HepG2 (cell line): ENCODE results near the gene CST8. TPM values are rescaled to one million over a fixed set of nuclear protein-coding genes. Genes with fewer than 3 reads are reported as not detected.

ENCODE experiments used
- BRD4 ChIP-seq: sonication (generic); formaldehyde crosslinking; IDR thresholded peaks from 2 replicates; pipeline ENCODE4 v1.4.0; 2020; ENCODE audit warnings: missing genetic modification reagents
- GABPA ChIP-seq, 2 experiments: IDR thresholded peaks; 2 replicates each; pipeline ENCODE4 v1.6.1; 2011 to 2016; ENCODE audit warnings: low read depth in 2 of 2, low read length in 1 of 2, missing biosample characterization in 1 of 2, missing genetic modification characterization in 1 of 2
- HNRNPUL1 ChIP-seq: fragments of 200-400 bp; formaldehyde crosslinking; IDR thresholded peaks from 2 replicates; pipeline ENCODE4 v1.6.1; 2017; ENCODE audit warnings: low read depth, mild to moderate bottlenecking, low read length, moderate library complexity
- MBD4 ChIP-seq: IDR thresholded peaks from 2 replicates; pipeline ENCODE4 v1.6.1; 2012; ENCODE audit warnings: low read length, inconsistent platforms, borderline replicate concordance
- NR2C2 ChIP-seq: sonication (generic); formaldehyde crosslinking; IDR thresholded peaks from 2 replicates; pipeline ENCODE4 v1.4.0; 2020; ENCODE audit warnings: missing genetic modification reagents, mild to moderate bottlenecking, moderate library complexity, borderline replicate concordance
- PAWR ChIP-seq: sonication (generic); formaldehyde crosslinking; IDR thresholded peaks from 2 replicates; pipeline ENCODE4 v1.4.0; 2020; ENCODE audit warnings: missing genetic modification reagents, mild to moderate bottlenecking, borderline replicate concordance
- RELA ChIP-seq: sonication (generic); formaldehyde crosslinking; IDR thresholded peaks from 2 replicates; pipeline ENCODE4 v1.4.0; 2020; ENCODE audit warnings: missing genetic modification reagents
- SPEN ChIP-seq: sonication (generic); formaldehyde crosslinking; IDR thresholded peaks from 2 replicates; pipeline ENCODE4 v1.5.1; 2020; ENCODE audit warnings: low read depth, mild to moderate bottlenecking, missing genetic modification reagents
- TOPORS ChIP-seq: sonication (generic); formaldehyde crosslinking; IDR thresholded peaks from 2 replicates; pipeline ENCODE4 v1.8.0; 2023; ENCODE audit warnings: mild to moderate bottlenecking, missing genetic modification reagents
- TP53 ChIP-seq: sonication (generic); formaldehyde crosslinking; conservative IDR thresholded peaks from 2 replicates; pipeline ENCODE4 v1.4.0; 2020; ENCODE audit warnings: missing genetic modification reagents
- XRCC5 ChIP-seq: fragments of 200-400 bp; formaldehyde crosslinking; optimal IDR thresholded peaks from 2 replicates; pipeline ENCODE3; 2017; ENCODE audit warnings: mild to moderate bottlenecking, low read length
- ZBTB34 ChIP-seq: sonication (generic); formaldehyde crosslinking; IDR thresholded peaks from 2 replicates; pipeline ENCODE4 v1.8.0; 2022; ENCODE audit warnings: mild to moderate bottlenecking, missing genetic modification reagents
- ZFX ChIP-seq: sonication (generic); formaldehyde crosslinking; IDR thresholded peaks from 2 replicates; pipeline ENCODE4 v1.4.0; 2020; ENCODE audit warnings: mild to moderate bottlenecking, low read depth, missing genetic modification reagents, moderate library complexity
- ZNF317 ChIP-seq: sonication (generic); formaldehyde crosslinking; IDR thresholded peaks from 2 replicates; pipeline ENCODE4 v1.5.0; 2020; ENCODE audit warnings: mild to moderate bottlenecking, missing genetic modification reagents
- ZNF329 ChIP-seq: sonication (generic); formaldehyde crosslinking; IDR thresholded peaks from 2 replicates; pipeline ENCODE4 v1.9.0; 2021; ENCODE audit warnings: low read depth, mild to moderate bottlenecking, missing genetic modification reagents
- ZNF383 ChIP-seq: sonication (generic); formaldehyde crosslinking; IDR thresholded peaks from 2 replicates; pipeline ENCODE4 v1.4.0; 2020; ENCODE audit warnings: missing genetic modification reagents, mild to moderate bottlenecking, borderline replicate concordance
- ZNF44 ChIP-seq: sonication (generic); formaldehyde crosslinking; IDR thresholded peaks from 2 replicates; pipeline ENCODE4 v1.5.1; 2020; ENCODE audit warnings: mild to moderate bottlenecking, missing genetic modification reagents
- polyA plus RNA-seq, 8 experiments: library from polyadenylated mRNA; depleted of rRNA in 3 of 8; stranded (reverse) in 7 of 8; unstranded in 1 of 8; fragments of >200 nt; fragmentation: Illumina TruSeq in 4 of 8; extraction: Trizol in 4 of 8; gene quantifications; 2 replicates each; pipeline versions ENCODE4 v1.2.1 to v1.2.3, GENCODE V29; 2011 to 2016; ENCODE audit warnings: low read depth in 4 of 8, missing spikeins in 1 of 8, mixed read lengths in 1 of 8; ENCODE audit not compliant: insufficient read depth in 1 of 8
- total RNA-seq, 5 experiments: library from RNA; depleted of rRNA; stranded (reverse); fragments of >200 nt; fragmentation: Illumina TruSeq; extraction: Trizol; gene quantifications; 2 replicates each; pipeline ENCODE4 v1.2.3, GENCODE V29; 2016; ENCODE audit warnings: low read depth in 1 of 5
- TF ChIP-seq, protein P1 (sequence below): sonication (generic); formaldehyde crosslinking; IDR thresholded peaks from 2 replicates; pipeline ENCODE4 v1.4.0; 2020; ENCODE audit warnings: low read depth, mild to moderate bottlenecking, missing genetic modification reagents
- TF ChIP-seq, protein P2 (sequence below): sonication (generic); formaldehyde crosslinking; IDR thresholded peaks from 2 replicates; pipeline ENCODE4 v1.4.0; 2020; ENCODE audit warnings: low read depth, mild to moderate bottlenecking, missing genetic modification reagents
- TF ChIP-seq, protein P3 (sequence below): IDR thresholded peaks from 2 replicates; pipeline ENCODE4 v1.6.1; 2016; ENCODE audit warnings: missing compliant biosample characterization, missing genetic modification reagents, borderline replicate concordance
- TF ChIP-seq, protein P4 (sequence below): sonication (generic); formaldehyde crosslinking; IDR thresholded peaks from 2 replicates; pipeline ENCODE4 v1.4.0; 2020; ENCODE audit warnings: missing genetic modification reagents, borderline replicate concordance

CST8 gene
- total and polyA plus RNA-seq, 2 of the 13 experiments (the other 11 are each of a cell fraction or from before 2014, with no cell fraction given): not detected

DNA sequence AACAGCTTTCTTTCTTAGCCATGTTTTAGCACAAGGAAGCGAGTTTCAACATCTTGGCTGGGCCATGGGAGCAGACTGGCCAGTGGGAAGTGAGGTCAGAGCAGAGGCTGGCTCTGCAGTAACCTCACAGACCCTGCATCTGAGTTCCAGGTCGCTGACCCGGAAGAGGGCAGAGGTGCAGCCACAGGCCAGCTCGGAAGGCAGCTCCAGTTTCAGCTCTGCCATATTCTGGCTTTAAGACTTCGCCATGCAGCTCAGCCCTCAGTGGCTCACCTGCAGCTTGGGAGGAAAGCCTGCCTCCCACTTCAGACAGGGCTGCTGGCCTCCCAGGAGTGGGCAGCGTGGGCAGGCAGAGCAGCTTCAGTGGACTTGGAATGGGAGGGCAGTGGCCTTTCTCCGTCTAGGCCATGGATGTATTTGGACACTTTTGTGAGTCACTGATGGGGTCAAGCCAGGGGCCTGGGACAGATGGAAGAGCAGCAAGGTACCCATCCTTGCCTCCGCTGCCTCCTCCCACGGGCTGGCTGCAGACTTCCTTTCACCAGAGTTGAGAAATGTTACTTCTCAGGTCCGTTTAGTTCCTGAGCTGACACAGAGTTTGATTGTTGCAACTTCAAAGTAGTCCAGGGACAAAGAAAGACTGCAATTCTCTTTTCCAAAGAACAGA lies 18.5 kb downstream of the CST8 start (continued):
- no peak for TF ChIP-seq RELA
- no peak for TF ChIP-seq HNRNPUL1
- TF ChIP-seq ZFX (CRISPR knock-in tag): peak; percentile 68
- no peak for TF ChIP-seq ZNF317 (CRISPR knock-in tag)
- TF ChIP-seq NR2C2 (CRISPR knock-in tag): peak; percentile 95
- no peak for TF ChIP-seq MBD4
- no peak for TF ChIP-seq XRCC5
- TF ChIP-seq PAWR: no peak
- TF ChIP-seq, protein P1, sequence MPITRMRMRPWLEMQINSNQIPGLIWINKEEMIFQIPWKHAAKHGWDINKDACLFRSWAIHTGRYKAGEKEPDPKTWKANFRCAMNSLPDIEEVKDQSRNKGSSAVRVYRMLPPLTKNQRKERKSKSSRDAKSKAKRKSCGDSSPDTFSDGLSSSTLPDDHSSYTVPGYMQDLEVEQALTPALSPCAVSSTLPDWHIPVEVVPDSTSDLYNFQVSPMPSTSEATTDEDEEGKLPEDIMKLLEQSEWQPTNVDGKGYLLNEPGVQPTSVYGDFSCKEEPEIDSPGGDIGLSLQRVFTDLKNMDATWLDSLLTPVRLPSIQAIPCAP (CRISPR knock-in tag): no peak
- TF ChIP-seq, protein P2, sequence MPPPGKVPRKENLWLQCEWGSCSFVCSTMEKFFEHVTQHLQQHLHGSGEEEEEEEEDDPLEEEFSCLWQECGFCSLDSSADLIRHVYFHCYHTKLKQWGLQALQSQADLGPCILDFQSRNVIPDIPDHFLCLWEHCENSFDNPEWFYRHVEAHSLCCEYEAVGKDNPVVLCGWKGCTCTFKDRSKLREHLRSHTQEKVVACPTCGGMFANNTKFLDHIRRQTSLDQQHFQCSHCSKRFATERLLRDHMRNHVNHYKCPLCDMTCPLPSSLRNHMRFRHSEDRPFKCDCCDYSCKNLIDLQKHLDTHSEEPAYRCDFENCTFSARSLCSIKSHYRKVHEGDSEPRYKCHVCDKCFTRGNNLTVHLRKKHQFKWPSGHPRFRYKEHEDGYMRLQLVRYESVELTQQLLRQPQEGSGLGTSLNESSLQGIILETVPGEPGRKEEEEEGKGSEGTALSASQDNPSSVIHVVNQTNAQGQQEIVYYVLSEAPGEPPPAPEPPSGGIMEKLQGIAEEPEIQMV: no peak
- no peak for TF ChIP-seq BRD4 (CRISPR knock-in tag)
- no peak for TF ChIP-seq SPEN (CRISPR knock-in tag)
- no peak for TF ChIP-seq ZBTB34 (CRISPR knock-in tag)
- TF ChIP-seq TP53 (CRISPR knock-in tag): no peak
- TF ChIP-seq ZNF329 (CRISPR knock-in tag): no peak
- peak; percentile 67 for TF ChIP-seq GABPA (IDR thresholded peaks at IDR 0.05; ENCODE audit: low read depth, low read length)
- TF ChIP-seq GABPA (CRISPR knock-in tag; IDR thresholded peaks at IDR 0.05; ENCODE audit: low read depth): peak; percentile 88
- TF ChIP-seq ZNF383: no peak
- TF ChIP-seq, protein P3, sequence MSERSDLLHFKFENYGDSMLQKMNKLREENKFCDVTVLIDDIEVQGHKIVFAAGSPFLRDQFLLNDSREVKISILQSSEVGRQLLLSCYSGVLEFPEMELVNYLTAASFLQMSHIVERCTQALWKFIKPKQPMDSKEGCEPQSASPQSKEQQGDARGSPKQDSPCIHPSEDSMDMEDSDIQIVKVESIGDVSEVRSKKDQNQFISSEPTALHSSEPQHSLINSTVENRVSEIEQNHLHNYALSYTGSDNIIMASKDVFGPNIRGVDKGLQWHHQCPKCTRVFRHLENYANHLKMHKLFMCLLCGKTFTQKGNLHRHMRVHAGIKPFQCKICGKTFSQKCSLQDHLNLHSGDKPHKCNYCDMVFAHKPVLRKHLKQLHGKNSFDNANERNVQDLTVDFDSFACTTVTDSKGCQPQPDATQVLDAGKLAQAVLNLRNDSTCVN (CRISPR knock-in tag): no peak
- TF ChIP-seq, protein P4, sequence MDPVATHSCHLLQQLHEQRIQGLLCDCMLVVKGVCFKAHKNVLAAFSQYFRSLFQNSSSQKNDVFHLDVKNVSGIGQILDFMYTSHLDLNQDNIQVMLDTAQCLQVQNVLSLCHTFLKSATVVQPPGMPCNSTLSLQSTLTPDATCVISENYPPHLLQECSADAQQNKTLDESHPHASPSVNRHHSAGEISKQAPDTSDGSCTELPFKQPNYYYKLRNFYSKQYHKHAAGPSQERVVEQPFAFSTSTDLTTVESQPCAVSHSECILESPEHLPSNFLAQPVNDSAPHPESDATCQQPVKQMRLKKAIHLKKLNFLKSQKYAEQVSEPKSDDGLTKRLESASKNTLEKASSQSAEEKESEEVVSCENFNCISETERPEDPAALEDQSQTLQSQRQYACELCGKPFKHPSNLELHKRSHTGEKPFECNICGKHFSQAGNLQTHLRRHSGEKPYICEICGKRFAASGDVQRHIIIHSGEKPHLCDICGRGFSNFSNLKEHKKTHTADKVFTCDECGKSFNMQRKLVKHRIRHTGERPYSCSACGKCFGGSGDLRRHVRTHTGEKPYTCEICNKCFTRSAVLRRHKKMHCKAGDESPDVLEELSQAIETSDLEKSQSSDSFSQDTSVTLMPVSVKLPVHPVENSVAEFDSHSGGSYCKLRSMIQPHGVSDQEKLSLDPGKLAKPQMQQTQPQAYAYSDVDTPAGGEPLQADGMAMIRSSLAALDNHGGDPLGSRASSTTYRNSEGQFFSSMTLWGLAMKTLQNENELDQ (CRISPR knock-in tag): 0 out of 2 replicates have a peak, but pooled peaks have one; percentile 72
- TF ChIP-seq TOPORS (CRISPR knock-in tag): no peak
- no peak for TF ChIP-seq ZNF44 (CRISPR knock-in tag)
